Peyer's patch (tissue), 4 donors: ENCODE measurements around the gene NR1I2. TPM values are rescaled to one million over a fixed set of nuclear protein-coding genes. Genes with fewer than 3 reads are reported as not detected.

Experiments used
- DNase-seq, 3 donors: peaks; one replicate each; pipeline ENCODE4 v3.0.0-alpha.2; 2017 to 2019
- H3K27ac ChIP-seq, 4 donors: fragments of 200-600 bp; sonication (generic); one replicate each; pipeline ENCODE4 v1.5.1; 2016 to 2019
- H3K27me3 ChIP-seq, 2 donors: fragments of 200-600 bp; sonication (generic); one replicate each; pipeline ENCODE4 v1.5.1; 2019
- H3K36me3 ChIP-seq, 3 donors: fragments of 200-600 bp; sonication (generic); one replicate each; pipeline ENCODE4 v1.5.1; 2016 to 2019
- H3K4me1 ChIP-seq, 4 donors: fragments of 200-600 bp; sonication (generic); one replicate each; pipeline ENCODE4 v1.5.1; 2016 to 2019
- H3K4me3 ChIP-seq, 4 donors: fragments of 200-600 bp; sonication (generic); 1 replicate in 3 of 4; 2 replicates in 1 of 4; pipeline ENCODE4 v1.5.1; 2016 to 2019; ENCODE audit warnings: mild to moderate bottlenecking in 1 of 4
- H3K9me3 ChIP-seq, 4 donors: fragments of 200-600 bp; sonication (generic); one replicate each; pipeline ENCODE4 v1.5.1; 2016 to 2019; ENCODE audit warnings: mild to moderate bottlenecking in 1 of 4
- POLR2A ChIP-seq, 2 donors: fragments of 450-650 bp; IDR thresholded peaks; one replicate each; pipeline ENCODE4 v1.5.1; 2017; ENCODE audit warnings: antibody characterized with exemption in 2 of 2, mild to moderate bottlenecking in 2 of 2, moderate library complexity in 2 of 2
- total RNA-seq, 4 donors: library from RNA; depleted of rRNA; stranded (reverse); fragments of >200 nt; gene quantifications; one replicate each; pipeline ENCODE4 v1.1.0, GENCODE V29; 2016
- TF ChIP-seq, protein P1 (sequence below), 6 experiments: fragments of 450-650 bp in 4 of 6; fragments of 200-600 bp in 2 of 6; sonication (generic) in 1 of 6; IDR thresholded peaks; one replicate each; pipeline ENCODE4 v1.5.1; 2017 to 2019; ENCODE audit warnings: antibody characterized with exemption in 6 of 6, mild to moderate bottlenecking in 3 of 6, moderate library complexity in 1 of 6

The NR1I2 gene
- total RNA-seq, 4 donors from 2014 or later = 56.9 to 572 (median 406) TPM

- peak overlapping the region; percentile 49 to 64 (median 54) for H3K4me3 ChIP-seq
- TF ChIP-seq, protein P1, sequence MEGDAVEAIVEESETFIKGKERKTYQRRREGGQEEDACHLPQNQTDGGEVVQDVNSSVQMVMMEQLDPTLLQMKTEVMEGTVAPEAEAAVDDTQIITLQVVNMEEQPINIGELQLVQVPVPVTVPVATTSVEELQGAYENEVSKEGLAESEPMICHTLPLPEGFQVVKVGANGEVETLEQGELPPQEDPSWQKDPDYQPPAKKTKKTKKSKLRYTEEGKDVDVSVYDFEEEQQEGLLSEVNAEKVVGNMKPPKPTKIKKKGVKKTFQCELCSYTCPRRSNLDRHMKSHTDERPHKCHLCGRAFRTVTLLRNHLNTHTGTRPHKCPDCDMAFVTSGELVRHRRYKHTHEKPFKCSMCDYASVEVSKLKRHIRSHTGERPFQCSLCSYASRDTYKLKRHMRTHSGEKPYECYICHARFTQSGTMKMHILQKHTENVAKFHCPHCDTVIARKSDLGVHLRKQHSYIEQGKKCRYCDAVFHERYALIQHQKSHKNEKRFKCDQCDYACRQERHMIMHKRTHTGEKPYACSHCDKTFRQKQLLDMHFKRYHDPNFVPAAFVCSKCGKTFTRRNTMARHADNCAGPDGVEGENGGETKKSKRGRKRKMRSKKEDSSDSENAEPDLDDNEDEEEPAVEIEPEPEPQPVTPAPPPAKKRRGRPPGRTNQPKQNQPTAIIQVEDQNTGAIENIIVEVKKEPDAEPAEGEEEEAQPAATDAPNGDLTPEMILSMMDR (IDR thresholded peaks at IDR 0.05) = no peak
- no peak for TF ChIP-seq POLR2A (IDR thresholded peaks at IDR 0.05)
- no peaks in the 10 kb centered on the region for H3K9me3 ChIP-seq
- H3K36me3 ChIP-seq = peaks cover 0 to 47% (median 0%) of the 10 kb centered on the region in 3 donors
- H3K27ac ChIP-seq = peak overlapping the region in 1 of 4 donors; percentile 55
- peaks cover 0 to 5% (median 0%) of the 10 kb centered on the region in 4 donors for H3K4me1 ChIP-seq
- DNase-seq = peak in 1 of 3 donors; percentile 21
- no peaks in the 10 kb centered on the region for H3K27me3 ChIP-seq
These were observed 27.5 kb downstream of the NR1I2 start for GRCh38 chr3:119809249-119810017.

- peak overlapping the region in 1 of 4 donors; percentile 55 for H3K27ac ChIP-seq
- DNase-seq = peak in 2 of 3 donors; percentile 47 to 70
- H3K4me1 ChIP-seq = peaks cover 0 to 5% (median 0%) of the 10 kb centered on the region in 4 donors
- no peaks in the 10 kb centered on the region for H3K27me3 ChIP-seq
- H3K9me3 ChIP-seq = no peaks in the 10 kb centered on the region
- H3K36me3 ChIP-seq = peaks cover 0 to 50% (median 0%) of the 10 kb centered on the region in 3 donors
- TF ChIP-seq POLR2A (IDR thresholded peaks at IDR 0.05) = no peak
- TF ChIP-seq, protein P1 (IDR thresholded peaks at IDR 0.05) = no peak
- peak overlapping the region; percentile 49 to 64 (median 54) for H3K4me3 ChIP-seq
These were observed 28.1 kb downstream of the NR1I2 start for GRCh38 chr3:119810018-119810435.

- H3K27ac ChIP-seq = no peak overlapping the region
- peaks cover 0 to 5% (median 0%) of the 10 kb centered on the region in 4 donors for H3K4me1 ChIP-seq
- TF ChIP-seq POLR2A (IDR thresholded peaks at IDR 0.05) = no peak
- TF ChIP-seq, protein P1 (IDR thresholded peaks at IDR 0.05) = no peak
- H3K4me3 ChIP-seq = no peak overlapping the region
- H3K27me3 ChIP-seq = no peaks in the 10 kb centered on the region
- H3K36me3 ChIP-seq = peaks cover 0 to 48% (median 0%) of the 10 kb centered on the region in 3 donors
- DNase-seq = no peak
- no peaks in the 10 kb centered on the region for H3K9me3 ChIP-seq
These were observed 30.7 kb downstream of the NR1I2 start for GRCh38 chr3:119812491-119813058.

- H3K4me1 ChIP-seq = no peaks in the 10 kb centered on the region
- H3K36me3 ChIP-seq = peaks cover 0 to 23% (median 0%) of the 10 kb centered on the region in 3 donors
- no peaks in the 10 kb centered on the region for H3K9me3 ChIP-seq
- DNase-seq = no peak
- H3K4me3 ChIP-seq = no peak overlapping the region
- H3K27ac ChIP-seq = no peak overlapping the region
- TF ChIP-seq, protein P1 (IDR thresholded peaks at IDR 0.05) = no peak
- no peak for TF ChIP-seq POLR2A (IDR thresholded peaks at IDR 0.05)
- no peaks in the 10 kb centered on the region for H3K27me3 ChIP-seq
These were observed 33.8 kb downstream of the NR1I2 start for GRCh38 chr3:119815716-119816115.

- no peaks in the 10 kb centered on the region for H3K4me1 ChIP-seq
- no peak overlapping the region for H3K27ac ChIP-seq
- H3K36me3 ChIP-seq = peaks cover 0 to 15% (median 0%) of the 10 kb centered on the region in 3 donors
- no peak overlapping the region for H3K4me3 ChIP-seq
- no peak for DNase-seq
- H3K27me3 ChIP-seq = no peaks in the 10 kb centered on the region
- TF ChIP-seq, protein P1 (IDR thresholded peaks at IDR 0.05) = no peak
- no peak for TF ChIP-seq POLR2A (IDR thresholded peaks at IDR 0.05)
- no peaks in the 10 kb centered on the region for H3K9me3 ChIP-seq
These were observed 35.2 kb downstream of the NR1I2 start for GRCh38 chr3:119817071-119817470.
